GM18867 (cell line): ENCODE measurements around the gene C1orf226.

Source experiments
- ATAC-seq: cut with Tn5 transposase; IDR thresholded peaks from one replicate; pipeline ENCODE4 v1.9.1; 2021; ENCODE audit warnings: mild to moderate bottlenecking, moderate library complexity; ENCODE audit not compliant: unreplicated experiment

The C1orf226 gene

GRCh38 chr1:162365284-162366020 lies 16.1 kb upstream of the C1orf226 start:
- ATAC-seq, result no peak

- no peak for ATAC-seq
Measured at GRCh38 chr1:162366149-162366548, 15.4 kb upstream of the C1orf226 start.

- no peak for ATAC-seq
Measured at GRCh38 chr1:162366671-162367070, 14.9 kb upstream of the C1orf226 start.

- no peak for ATAC-seq
Measured at GRCh38 chr1:162367073-162367472, 14.5 kb upstream of the C1orf226 start.

GRCh38 chr1:162367772-162368171 lies 13.8 kb upstream of the C1orf226 start:
- ATAC-seq, result no peak

GRCh38 chr1:162368451-162368850 lies 13.1 kb upstream of the C1orf226 start:
- ATAC-seq, result no peak

GRCh38 chr1:162369571-162369970 lies 12.0 kb upstream of the C1orf226 start:
- ATAC-seq, result no peak

- no peak for ATAC-seq
Measured at GRCh38 chr1:162370161-162370560, 11.4 kb upstream of the C1orf226 start.

- no peak for ATAC-seq
Measured at GRCh38 chr1:162370721-162371120, 10.8 kb upstream of the C1orf226 start.

- ATAC-seq, result no peak
Measured at GRCh38 chr1:162371611-162372010, 9.9 kb upstream of the C1orf226 start.

- ATAC-seq, result no peak
Measured at GRCh38 chr1:162372159-162373071, 9.1 kb upstream of the C1orf226 start.

- ATAC-seq, result no peak
Measured at GRCh38 chr1:162373072-162373427, 8.5 kb upstream of the C1orf226 start.

- ATAC-seq, result no peak
Measured at GRCh38 chr1:162373541-162374260, 7.8 kb upstream of the C1orf226 start.

- ATAC-seq, result no peak
Measured at GRCh38 chr1:162374406-162374805, 7.1 kb upstream of the C1orf226 start.

GRCh38 chr1:162375463-162375862 lies 6.1 kb upstream of the C1orf226 start:
- ATAC-seq, result no peak

- no peak for ATAC-seq
Measured at GRCh38 chr1:162376691-162377090, 4.8 kb upstream of the C1orf226 start, which contains the start of gene SPATA46. Gene SPATA46 (minus strand): TSS chr1:162376854. CDS start chr1:162376790, 64 bp downstream.

- no peak for ATAC-seq
Measured at GRCh38 chr1:162380061-162380846, 1.3 kb upstream of the C1orf226 start.

- no peak for ATAC-seq
Measured at GRCh38 chr1:162381941-162382750, 618 bp downstream of the C1orf226 start.

GRCh38 chr1:162383091-162383490 lies 1.6 kb downstream of the C1orf226 start:
- no peak for ATAC-seq

GRCh38 chr1:162383516-162383915 lies 2.0 kb downstream of the C1orf226 start:
- ATAC-seq, result no peak
